GM12875 (cell line): ENCODE data around the gene DHX38.
"Not testable (repeated sequence)": the region's sequence is repeated elsewhere in the genome, so short reads cannot be mapped to it uniquely, and the experiment has no call there.

Experiments
- H3K4me3 ChIP-seq: one replicate; pipeline ENCODE4 v1.5.1; 2011; ENCODE audit warnings: low read depth, low read length, control low read depth
- TF ChIP-seq, protein P1 (sequence below): IDR thresholded peaks from 2 replicates; pipeline ENCODE4 v1.5.1; 2011; ENCODE audit warnings: low read depth, mild to moderate bottlenecking, control low read depth, inconsistent platforms, low read length, moderate library complexity, borderline replicate concordance; ENCODE audit not compliant: insufficient read depth

The DHX38 gene

GRCh38 chr16:72055911-72056310, 37.7 kb upstream of the DHX38 start:
- no peak overlapping the region for H3K4me3 ChIP-seq
- TF ChIP-seq, protein P1, sequence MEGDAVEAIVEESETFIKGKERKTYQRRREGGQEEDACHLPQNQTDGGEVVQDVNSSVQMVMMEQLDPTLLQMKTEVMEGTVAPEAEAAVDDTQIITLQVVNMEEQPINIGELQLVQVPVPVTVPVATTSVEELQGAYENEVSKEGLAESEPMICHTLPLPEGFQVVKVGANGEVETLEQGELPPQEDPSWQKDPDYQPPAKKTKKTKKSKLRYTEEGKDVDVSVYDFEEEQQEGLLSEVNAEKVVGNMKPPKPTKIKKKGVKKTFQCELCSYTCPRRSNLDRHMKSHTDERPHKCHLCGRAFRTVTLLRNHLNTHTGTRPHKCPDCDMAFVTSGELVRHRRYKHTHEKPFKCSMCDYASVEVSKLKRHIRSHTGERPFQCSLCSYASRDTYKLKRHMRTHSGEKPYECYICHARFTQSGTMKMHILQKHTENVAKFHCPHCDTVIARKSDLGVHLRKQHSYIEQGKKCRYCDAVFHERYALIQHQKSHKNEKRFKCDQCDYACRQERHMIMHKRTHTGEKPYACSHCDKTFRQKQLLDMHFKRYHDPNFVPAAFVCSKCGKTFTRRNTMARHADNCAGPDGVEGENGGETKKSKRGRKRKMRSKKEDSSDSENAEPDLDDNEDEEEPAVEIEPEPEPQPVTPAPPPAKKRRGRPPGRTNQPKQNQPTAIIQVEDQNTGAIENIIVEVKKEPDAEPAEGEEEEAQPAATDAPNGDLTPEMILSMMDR, result no peak

GRCh38 chr16:72057313-72057712, 36.3 kb upstream of the DHX38 start:
- H3K4me3 ChIP-seq, result not testable (repeated sequence)

DNA sequence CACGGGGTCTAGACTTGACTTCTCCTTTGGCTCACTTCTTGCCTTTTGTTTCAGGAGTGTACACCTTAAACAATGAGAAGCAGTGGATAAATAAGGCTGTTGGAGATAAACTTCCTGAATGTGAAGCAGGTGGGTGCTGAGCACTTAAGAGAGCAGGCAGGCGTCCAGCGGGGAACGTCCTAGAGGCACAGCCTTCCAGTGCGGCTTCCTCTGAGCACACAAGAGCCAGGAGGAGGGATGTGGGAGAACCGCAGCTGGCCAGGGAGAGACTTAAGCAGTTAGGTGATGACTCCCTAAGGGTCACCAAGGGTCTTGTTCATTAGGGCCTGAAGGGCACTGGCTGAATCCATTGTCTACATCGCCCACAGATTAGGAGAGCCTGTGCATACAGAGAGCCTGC, 34.6 kb upstream of the DHX38 start:
- not testable (repeated sequence) for H3K4me3 ChIP-seq

DNA sequence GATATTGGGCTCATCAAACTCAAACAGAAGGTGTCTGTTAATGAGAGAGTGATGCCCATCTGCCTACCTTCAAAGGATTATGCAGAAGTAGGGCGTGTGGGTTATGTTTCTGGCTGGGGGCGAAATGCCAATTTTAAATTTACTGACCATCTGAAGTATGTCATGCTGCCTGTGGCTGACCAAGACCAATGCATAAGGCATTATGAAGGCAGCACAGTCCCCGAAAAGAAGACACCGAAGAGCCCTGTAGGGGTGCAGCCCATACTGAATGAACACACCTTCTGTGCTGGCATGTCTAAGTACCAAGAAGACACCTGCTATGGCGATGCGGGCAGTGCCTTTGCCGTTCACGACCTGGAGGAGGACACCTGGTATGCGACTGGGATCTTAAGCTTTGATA, 33.2 kb upstream of the DHX38 start:
- TF ChIP-seq, protein P1, result no peak
- no peak overlapping the region for H3K4me3 ChIP-seq

DNA sequence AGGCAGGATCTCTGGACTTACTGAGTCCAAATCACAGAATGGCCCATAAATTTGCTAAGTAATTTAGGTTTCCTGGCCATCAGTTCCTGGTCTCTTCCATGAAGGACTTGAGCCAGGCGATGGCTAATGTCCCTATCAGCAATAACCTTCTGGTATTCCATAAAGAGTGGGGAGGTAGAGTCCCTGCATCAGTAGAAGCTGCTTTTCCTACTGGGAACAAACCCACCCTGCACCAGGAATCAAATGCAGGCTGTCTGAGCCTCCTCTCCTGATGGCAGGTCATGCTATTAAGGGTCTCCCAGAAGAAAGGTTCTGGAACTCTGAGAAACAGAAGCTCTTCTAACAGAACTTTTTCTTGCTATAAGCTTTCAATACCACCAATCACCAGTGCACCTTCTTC, 32.1 kb upstream of the DHX38 start:
- TF ChIP-seq, protein P1, result no peak
- H3K4me3 ChIP-seq, result no peak overlapping the region

- TF ChIP-seq, protein P1, result no peak
- H3K4me3 ChIP-seq, result no peak overlapping the region
These were observed 29.2 kb upstream of the DHX38 start for GRCh38 chr16:72064361-72064894.

GRCh38 chr16:72066747-72067146, 26.9 kb upstream of the DHX38 start:
- no peak overlapping the region for H3K4me3 ChIP-seq

GRCh38 chr16:72068930-72069329, 24.7 kb upstream of the DHX38 start:
- no peak overlapping the region for H3K4me3 ChIP-seq
- TF ChIP-seq, protein P1, result no peak

More at GRCh38 chr16:72066747-72067146, 26.9 kb upstream of the DHX38 start:
- TF ChIP-seq, protein P1, result peak; percentile 50; the same call in 1 of the 2 replicates
